Vagina (tissue), 2 donors: ENCODE measurements around the gene PLD5. TPM values are rescaled to one million over a fixed set of nuclear protein-coding genes. Genes with fewer than 3 reads are reported as not detected.

Experiments
- DNase-seq, 2 donors: peaks; one replicate each; pipeline ENCODE4 v3.0.0-alpha.2; 2017; ENCODE audit errors: extremely low spot score in 2 of 2
- H3K27ac ChIP-seq: fragments of 200-600 bp; sonication (generic); one replicate; pipeline ENCODE4 v1.5.1; 2019
- H3K27me3 ChIP-seq: fragments of 200-600 bp; sonication (generic); one replicate; pipeline ENCODE4 v1.5.1; 2019
- H3K36me3 ChIP-seq, 2 donors: fragments of 200-600 bp; sonication (generic); one replicate each; pipeline ENCODE4 v1.5.1; 2017 to 2019
- H3K4me1 ChIP-seq: fragments of 200-600 bp; sonication (generic); one replicate; pipeline ENCODE4 v1.5.1; 2019
- H3K4me3 ChIP-seq, 2 donors: fragments of 200-600 bp; sonication (generic); 1 replicate in 1 of 2; 2 replicates in 1 of 2; pipeline ENCODE4 v1.5.1; 2016 to 2019
- H3K9me3 ChIP-seq: fragments of 200-600 bp; sonication (generic); one replicate; pipeline ENCODE4 v1.5.1; 2019
- CTCF ChIP-seq, 3 experiments: fragments of 450-650 bp in 2 of 3; fragments of 200-600 bp in 1 of 3; sonication (generic) in 1 of 3; IDR thresholded peaks; one replicate each; pipeline ENCODE4 v1.5.1; 2017 to 2019; ENCODE audit warnings: antibody characterized with exemption in 3 of 3, mild to moderate bottlenecking in 2 of 3, moderate library complexity in 2 of 3
- POLR2A ChIP-seq, 2 donors: fragments of 450-650 bp; IDR thresholded peaks; one replicate each; pipeline ENCODE4 v1.6.1; 2017; ENCODE audit warnings: antibody characterized with exemption in 2 of 2, mild to moderate bottlenecking in 2 of 2, moderate library complexity in 2 of 2
- POLR2AphosphoS5 ChIP-seq, 2 donors: sonication (generic); formaldehyde crosslinking; IDR thresholded peaks; one replicate each; pipeline ENCODE4 v1.9.0; 2017; ENCODE audit warnings: antibody characterized with exemption in 2 of 2, mild to moderate bottlenecking in 2 of 2, low read depth in 1 of 2; ENCODE audit not compliant: insufficient read depth in 1 of 2
- intact Hi-C: fragments of 100-400 bp; cut with DNase I; formaldehyde crosslinking; loops from one replicate; pipeline ENCODE4 v1.15.1; 2023
- total RNA-seq: library from RNA; depleted of rRNA; stranded (reverse); fragments of >200 nt; gene quantifications from one replicate; pipeline ENCODE4 v1.2.3, GENCODE V29; 2016

The PLD5 gene
- total RNA-seq, 1 donor from 2014 or later: 1.5 TPM

- no peak for TF ChIP-seq POLR2A (IDR thresholded peaks at IDR 0.05)
- Histone ChIP-seq H3K4me3 (no peak overlapping the region), H3K27ac (no peak overlapping the region), H3K27me3 (no peaks in the 10 kb centered on the region), H3K4me1 (no peaks in the 10 kb centered on the region), H3K36me3 (no peaks in the 10 kb centered on the region), H3K9me3 (no peaks in the 10 kb centered on the region)
- DNase-seq: no peak
- intact Hi-C loops: no loop called here
Measured at GRCh38 chr1:242447689-242448088, 76.8 kb downstream of the PLD5 start.

GRCh38 chr1:242440757-242441156, 83.7 kb downstream of the PLD5 start:
- no peak overlapping the region for H3K27ac ChIP-seq
- no peaks in the 10 kb centered on the region for H3K4me1 ChIP-seq
- no peaks in the 10 kb centered on the region for H3K27me3 ChIP-seq
- no peak overlapping the region for H3K4me3 ChIP-seq
- H3K9me3 ChIP-seq: no peaks in the 10 kb centered on the region
- H3K36me3 ChIP-seq: no peaks in the 10 kb centered on the region
- DNase-seq: no peak
- intact Hi-C loops: no loop called here
- TF ChIP-seq CTCF (IDR thresholded peaks at IDR 0.05) (no peak), POLR2A (IDR thresholded peaks at IDR 0.05) (no peak), POLR2AphosphoS5 (IDR thresholded peaks at IDR 0.05; ENCODE audit: insufficient read depth in 1 of 2, low read depth in 1 of 2) (no peak)

- Histone ChIP-seq H3K36me3 (no peaks in the 10 kb centered on the region), H3K4me3 (no peak overlapping the region), H3K27ac (no peak overlapping the region), H3K4me1 (no peaks in the 10 kb centered on the region), H3K9me3 (no peaks in the 10 kb centered on the region), H3K27me3 (no peaks in the 10 kb centered on the region)
- TF ChIP-seq POLR2A (IDR thresholded peaks at IDR 0.05) (no peak), POLR2AphosphoS5 (IDR thresholded peaks at IDR 0.05; ENCODE audit: insufficient read depth in 1 of 2, low read depth in 1 of 2) (no peak), CTCF (IDR thresholded peaks at IDR 0.05) (no peak)
- intact Hi-C loops: no loop called here
- DNase-seq: no peak
Measured at GRCh38 chr1:242435200-242435599, 89.3 kb downstream of the PLD5 start.

- H3K4me3 ChIP-seq: no peak overlapping the region
- intact Hi-C loops: no loop called here
- H3K4me1 ChIP-seq: no peaks in the 10 kb centered on the region
- H3K36me3 ChIP-seq: no peaks in the 10 kb centered on the region
- DNase-seq: no peak
- no peak overlapping the region for H3K27ac ChIP-seq
- no peak for TF ChIP-seq CTCF (IDR thresholded peaks at IDR 0.05)
- TF ChIP-seq POLR2AphosphoS5 (IDR thresholded peaks at IDR 0.05; ENCODE audit: insufficient read depth in 1 of 2, low read depth in 1 of 2): no peak
- no peak for TF ChIP-seq POLR2A (IDR thresholded peaks at IDR 0.05)
- H3K9me3 ChIP-seq: no peaks in the 10 kb centered on the region
- H3K27me3 ChIP-seq: no peaks in the 10 kb centered on the region
Measured at GRCh38 chr1:242432491-242433095, 91.9 kb downstream of the PLD5 start.

GRCh38 chr1:242431786-242432185, 92.7 kb downstream of the PLD5 start:
- no peaks in the 10 kb centered on the region for H3K9me3 ChIP-seq
- no peaks in the 10 kb centered on the region for H3K4me1 ChIP-seq
- no peak for TF ChIP-seq POLR2A (IDR thresholded peaks at IDR 0.05)
- no peak overlapping the region for H3K4me3 ChIP-seq
- no peaks in the 10 kb centered on the region for H3K27me3 ChIP-seq
- no peak for DNase-seq
- intact Hi-C loops: no loop called here
- H3K27ac ChIP-seq: no peak overlapping the region
- H3K36me3 ChIP-seq: no peaks in the 10 kb centered on the region

GRCh38 chr1:242430956-242431355, 93.5 kb downstream of the PLD5 start:
- TF ChIP-seq CTCF (IDR thresholded peaks at IDR 0.05): no peak
- TF ChIP-seq POLR2AphosphoS5 (IDR thresholded peaks at IDR 0.05; ENCODE audit: insufficient read depth in 1 of 2, low read depth in 1 of 2): no peak
- TF ChIP-seq POLR2A (IDR thresholded peaks at IDR 0.05): no peak
- H3K4me3 ChIP-seq: no peak overlapping the region
- intact Hi-C loops: no loop called here
- H3K36me3 ChIP-seq: no peaks in the 10 kb centered on the region
- H3K4me1 ChIP-seq: no peaks in the 10 kb centered on the region
- no peak overlapping the region for H3K27ac ChIP-seq
- no peaks in the 10 kb centered on the region for H3K27me3 ChIP-seq
- H3K9me3 ChIP-seq: no peaks in the 10 kb centered on the region
- no peak for DNase-seq
